ENCODE measurements around the gene PGBD1. TPM values are rescaled to one million over a fixed set of nuclear protein-coding genes. Genes with fewer than 3 reads are reported as not detected.

Gene PGBD1
- total RNA-seq, 1 donor from 2014 or later, result 11.4 TPM

DNA sequence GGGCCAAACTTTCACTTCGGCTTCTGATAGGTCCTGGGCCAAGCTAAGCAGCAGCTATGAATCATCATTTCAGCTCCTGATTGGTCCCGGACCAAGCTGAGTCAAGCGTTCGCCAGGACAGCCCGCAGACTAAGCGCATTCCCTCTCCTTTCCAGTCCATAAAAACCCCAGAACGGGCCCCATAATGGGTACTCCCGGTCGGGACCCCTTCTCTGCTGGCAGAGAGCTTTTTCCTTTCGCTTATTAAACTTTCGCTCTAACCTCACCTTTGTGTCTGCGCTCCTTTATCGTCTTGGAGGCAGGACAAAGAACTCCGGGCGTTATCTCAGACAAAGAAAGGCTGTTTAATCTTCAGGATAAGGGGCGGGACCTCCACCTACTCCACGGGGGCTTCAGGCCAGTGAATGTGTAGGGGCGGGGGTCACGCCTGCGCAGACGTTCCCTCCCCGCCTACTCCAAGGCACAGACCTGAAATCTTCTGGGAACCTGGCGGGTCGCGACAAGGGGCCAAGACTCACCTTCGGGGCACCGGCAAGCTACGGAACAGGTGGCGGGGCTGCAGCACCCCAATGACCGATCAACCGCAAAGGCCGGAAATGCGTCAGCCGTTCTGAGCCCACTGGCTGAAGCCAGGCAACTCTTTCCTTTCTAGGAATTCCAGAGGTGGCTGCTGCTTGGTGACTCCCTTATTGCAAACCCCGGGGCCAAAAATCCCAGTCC lies 54.4 kb downstream of the PGBD1 start, which contains the start of gene ZSCAN31:
ZSCAN31 (minus strand) TSS at position 585 of the 720 bp plus-strand sequence. CDS start 6,465 bp downstream, outside the sequence.
- H3K36me3 Mint-ChIP-seq (ENCODE audit: insufficient read depth), result peaks cover 7% of the 10 kb centered on the region
- H3K4me1 Mint-ChIP-seq (ENCODE audit: low read depth), result peaks cover 7% of the 10 kb centered on the region
- no peak within 1 kb of the TSS for H3K27ac Mint-ChIP-seq
- TF ChIP-seq, protein P1, sequence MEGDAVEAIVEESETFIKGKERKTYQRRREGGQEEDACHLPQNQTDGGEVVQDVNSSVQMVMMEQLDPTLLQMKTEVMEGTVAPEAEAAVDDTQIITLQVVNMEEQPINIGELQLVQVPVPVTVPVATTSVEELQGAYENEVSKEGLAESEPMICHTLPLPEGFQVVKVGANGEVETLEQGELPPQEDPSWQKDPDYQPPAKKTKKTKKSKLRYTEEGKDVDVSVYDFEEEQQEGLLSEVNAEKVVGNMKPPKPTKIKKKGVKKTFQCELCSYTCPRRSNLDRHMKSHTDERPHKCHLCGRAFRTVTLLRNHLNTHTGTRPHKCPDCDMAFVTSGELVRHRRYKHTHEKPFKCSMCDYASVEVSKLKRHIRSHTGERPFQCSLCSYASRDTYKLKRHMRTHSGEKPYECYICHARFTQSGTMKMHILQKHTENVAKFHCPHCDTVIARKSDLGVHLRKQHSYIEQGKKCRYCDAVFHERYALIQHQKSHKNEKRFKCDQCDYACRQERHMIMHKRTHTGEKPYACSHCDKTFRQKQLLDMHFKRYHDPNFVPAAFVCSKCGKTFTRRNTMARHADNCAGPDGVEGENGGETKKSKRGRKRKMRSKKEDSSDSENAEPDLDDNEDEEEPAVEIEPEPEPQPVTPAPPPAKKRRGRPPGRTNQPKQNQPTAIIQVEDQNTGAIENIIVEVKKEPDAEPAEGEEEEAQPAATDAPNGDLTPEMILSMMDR (IDR thresholded peaks at IDR 0.05; ENCODE audit: unreplicated experiment), result no peak
- no peaks in the 10 kb centered on the region for H3K27me3 Mint-ChIP-seq
- H3K4me3 Mint-ChIP-seq (ENCODE audit: low read depth), result no peak within 1 kb of the TSS
- H3K9me3 Mint-ChIP-seq (ENCODE audit: low read depth), result peaks cover 20% of the 10 kb centered on the region
- DNase-seq (ENCODE audit: low spot score, unreplicated experiment), result peak; percentile 74

DNA sequence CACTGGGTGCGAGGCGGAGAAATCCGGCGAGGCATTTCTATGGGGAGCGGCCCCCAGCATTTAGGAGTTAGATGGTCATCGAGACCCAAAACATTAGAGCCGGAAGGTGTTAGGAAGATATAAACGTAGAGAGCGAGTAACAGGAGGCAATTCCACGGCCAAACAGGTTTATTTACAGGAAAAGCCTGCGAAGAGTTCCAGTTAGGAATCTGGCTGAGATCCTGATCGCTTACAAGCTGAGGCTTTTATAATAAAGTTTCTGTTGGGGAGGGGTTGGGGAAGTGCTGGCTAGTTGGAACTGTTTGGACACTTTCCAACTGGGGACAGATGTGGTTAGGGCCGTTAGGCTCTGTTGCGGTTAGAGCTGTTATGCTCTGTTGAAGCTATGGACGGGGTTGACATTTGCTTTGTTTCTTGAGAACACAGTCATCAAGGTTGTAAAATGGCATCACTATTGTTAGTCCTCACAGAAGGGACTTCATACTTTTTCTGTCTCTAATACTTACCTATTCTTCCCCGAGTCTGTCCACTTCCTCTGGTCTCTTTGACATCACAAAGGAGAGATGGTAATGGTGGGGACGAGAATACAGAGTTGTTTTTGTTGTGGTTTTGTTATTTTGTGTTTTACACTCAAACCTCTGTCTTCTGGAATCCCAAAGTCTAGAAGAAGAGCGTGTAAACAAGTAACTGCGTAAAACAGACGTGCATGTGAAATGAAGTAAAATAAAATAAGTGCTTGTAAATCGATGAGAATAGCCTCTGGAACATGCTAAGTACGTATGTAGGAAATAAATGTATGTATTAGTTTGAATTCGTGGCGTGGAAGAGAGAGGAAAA lies 55.1 kb downstream of the PGBD1 start:
- Mint-ChIP-seq H3K9me3 (ENCODE audit: low read depth) (peaks cover 17% of the 10 kb centered on the region), H3K4me1 (ENCODE audit: low read depth) (peaks cover 7% of the 10 kb centered on the region), H3K27ac (no peak overlapping the region), H3K4me3 (ENCODE audit: low read depth) (no peak overlapping the region), H3K36me3 (ENCODE audit: insufficient read depth) (peaks cover 6% of the 10 kb centered on the region), H3K27me3 (no peaks in the 10 kb centered on the region)
- TF ChIP-seq, protein P1 (IDR thresholded peaks at IDR 0.05; ENCODE audit: unreplicated experiment), result no peak
- DNase-seq (ENCODE audit: low spot score, unreplicated experiment), result no peak

DNA sequence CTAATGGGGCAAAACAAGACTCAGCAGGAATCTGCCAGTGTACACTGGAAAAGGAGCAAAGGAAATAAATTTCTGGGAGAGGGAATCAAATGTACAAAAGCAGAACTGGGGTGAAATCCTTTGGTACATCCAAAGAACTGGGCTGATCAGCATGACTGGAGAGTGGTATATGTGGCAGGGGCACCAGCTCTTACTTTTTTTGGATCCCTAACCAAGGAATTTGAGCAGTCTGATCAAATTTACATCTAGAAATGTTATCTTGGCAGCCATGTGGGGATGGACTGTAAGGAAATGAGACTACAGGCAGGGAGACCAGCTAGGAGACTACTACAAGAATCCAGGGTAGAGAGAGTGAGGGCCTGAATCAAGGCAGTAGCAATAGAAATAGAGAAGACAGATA lies 55.7 kb downstream of the PGBD1 start:
- Mint-ChIP-seq H3K36me3 (ENCODE audit: insufficient read depth) (peaks cover 4% of the 10 kb centered on the region), H3K27me3 (no peaks in the 10 kb centered on the region), H3K4me1 (ENCODE audit: low read depth) (peaks cover 7% of the 10 kb centered on the region), H3K4me3 (ENCODE audit: low read depth) (no peak overlapping the region), H3K27ac (no peak overlapping the region), H3K9me3 (ENCODE audit: low read depth) (peaks cover 14% of the 10 kb centered on the region)
- TF ChIP-seq, protein P1 (IDR thresholded peaks at IDR 0.05; ENCODE audit: unreplicated experiment), result no peak
- no peak for DNase-seq (ENCODE audit: low spot score, unreplicated experiment)

DNA sequence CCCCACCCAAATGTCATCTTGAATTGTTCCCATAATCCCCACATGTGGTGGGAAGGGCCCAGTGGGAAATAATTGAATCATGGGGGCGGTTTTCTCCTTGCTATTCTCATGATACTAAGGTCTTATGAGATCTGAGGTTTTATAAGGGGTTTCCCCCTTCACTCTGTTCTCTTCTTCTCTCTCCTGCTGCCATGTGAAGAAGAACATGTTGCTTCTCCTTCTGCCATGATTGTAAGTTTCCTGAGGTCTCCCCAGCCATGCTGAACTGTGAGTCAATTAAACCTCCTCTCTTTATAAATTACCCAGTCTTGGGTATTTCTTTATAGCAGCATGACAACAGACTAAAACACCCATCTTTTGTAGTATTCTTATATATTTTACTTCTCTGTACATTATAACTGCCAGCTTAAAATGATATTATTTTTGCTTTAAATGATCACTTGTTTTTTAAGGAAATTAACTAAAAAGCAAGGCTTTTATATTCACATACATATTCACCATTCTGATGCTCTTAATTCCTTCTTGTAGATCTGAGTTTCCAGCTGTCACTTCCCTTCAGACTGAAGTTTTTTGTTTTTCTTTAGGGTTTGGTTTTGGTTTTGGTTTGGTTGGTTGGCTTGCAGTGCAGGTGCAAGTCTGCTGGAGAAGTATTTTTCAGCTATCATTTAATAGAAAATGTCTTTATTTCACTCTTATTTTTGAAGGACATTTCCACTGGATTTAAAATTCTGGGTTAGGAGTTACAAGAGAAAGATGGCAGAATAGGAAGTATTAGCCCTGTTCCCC lies 59.1 kb downstream of the PGBD1 start:
- Mint-ChIP-seq H3K27me3 (no peaks in the 10 kb centered on the region), H3K4me1 (ENCODE audit: low read depth) (no peaks in the 10 kb centered on the region), H3K9me3 (ENCODE audit: low read depth) (no peaks in the 10 kb centered on the region), H3K27ac (no peak overlapping the region), H3K4me3 (ENCODE audit: low read depth) (no peak overlapping the region), H3K36me3 (ENCODE audit: insufficient read depth) (no peaks in the 10 kb centered on the region)
- DNase-seq (ENCODE audit: low spot score, unreplicated experiment), result no peak
- TF ChIP-seq, protein P1 (IDR thresholded peaks at IDR 0.05; ENCODE audit: unreplicated experiment), result no peak

Measured in progenitor cell of endocrine pancreas (in vitro differentiated cells).